HUES48 (cell line): ENCODE results near the gene PIWIL1.

Experiments
- H3K27ac ChIP-seq: one replicate; pipeline ENCODE4 v1.7.0; 2013; ENCODE audit warnings: low read depth, low read length, inconsistent platforms
- H3K27me3 ChIP-seq: 2 replicates; pipeline ENCODE4 v1.6.1; 2013; ENCODE audit warnings: mild to moderate bottlenecking, low read length; ENCODE audit not compliant: control insufficient read depth, insufficient read depth
- H3K36me3 ChIP-seq: 2 replicates; pipeline ENCODE4 v1.6.1; 2013; ENCODE audit warnings: low read length; ENCODE audit not compliant: control insufficient read depth, insufficient read depth
- H3K4me1 ChIP-seq: 2 replicates; pipeline ENCODE4 v1.6.1; 2013; ENCODE audit warnings: mild to moderate bottlenecking, low read length; ENCODE audit not compliant: control insufficient read depth, insufficient read depth
- H3K4me3 ChIP-seq: 2 replicates; pipeline ENCODE4 v1.5.1; 2013; ENCODE audit warnings: mild to moderate bottlenecking, low read depth, low read length
- H3K9ac ChIP-seq: 2 replicates; pipeline ENCODE4 v1.6.1; 2013; ENCODE audit warnings: mild to moderate bottlenecking, low read depth, low read length, moderate library complexity
- H3K9me3 ChIP-seq: 2 replicates; pipeline ENCODE4 v1.6.1; 2013; ENCODE audit warnings: low read length; ENCODE audit not compliant: control insufficient read depth, insufficient read depth

Gene PIWIL1

GRCh38 chr12:130405332-130405731 lies 67.6 kb downstream of the PIWIL1 start:
- H3K27ac ChIP-seq, result no peak overlapping the region
- no peak overlapping the region for H3K9ac ChIP-seq
- peaks cover 10% of the 10 kb centered on the region for H3K4me1 ChIP-seq
- no peaks in the 10 kb centered on the region for H3K27me3 ChIP-seq
- H3K4me3 ChIP-seq, result no peak overlapping the region
- H3K36me3 ChIP-seq, result no peaks in the 10 kb centered on the region
- no peaks in the 10 kb centered on the region for H3K9me3 ChIP-seq

- Histone ChIP-seq H3K4me3 (no peak overlapping the region), H3K4me1 (no peaks in the 10 kb centered on the region), H3K27me3 (no peaks in the 10 kb centered on the region), H3K27ac (no peak overlapping the region), H3K9ac (no peak overlapping the region), H3K36me3 (no peaks in the 10 kb centered on the region), H3K9me3 (no peaks in the 10 kb centered on the region)
These were observed 74.7 kb downstream of the PIWIL1 start for GRCh38 chr12:130412384-130412783.

- Histone ChIP-seq H3K36me3 (no peaks in the 10 kb centered on the region), H3K27ac (no peak overlapping the region)
These were observed 76.2 kb downstream of the PIWIL1 start for GRCh38 chr12:130413909-130414308.

GRCh38 chr12:130414381-130414780 lies 76.7 kb downstream of the PIWIL1 start:
- H3K4me1 ChIP-seq, result no peaks in the 10 kb centered on the region
- H3K9me3 ChIP-seq, result no peaks in the 10 kb centered on the region
- H3K27ac ChIP-seq, result no peak overlapping the region
- no peak overlapping the region for H3K9ac ChIP-seq
- no peaks in the 10 kb centered on the region for H3K36me3 ChIP-seq
- H3K4me3 ChIP-seq, result no peak overlapping the region
- no peaks in the 10 kb centered on the region for H3K27me3 ChIP-seq

More at GRCh38 chr12:130413909-130414308, 76.2 kb downstream of the PIWIL1 start:
- Histone ChIP-seq H3K4me1 (no peaks in the 10 kb centered on the region), H3K9ac (no peak overlapping the region), H3K27me3 (no peaks in the 10 kb centered on the region), H3K4me3 (no peak overlapping the region), H3K9me3 (no peaks in the 10 kb centered on the region)

GRCh38 chr12:130418251-130418650 lies 80.6 kb downstream of the PIWIL1 start:
- H3K4me1 ChIP-seq, result no peaks in the 10 kb centered on the region
- H3K4me3 ChIP-seq, result no peak overlapping the region
- H3K27me3 ChIP-seq, result no peaks in the 10 kb centered on the region; the same call in 1 of the 2 replicates
- no peaks in the 10 kb centered on the region for H3K36me3 ChIP-seq
- no peaks in the 10 kb centered on the region for H3K9me3 ChIP-seq
- no peak overlapping the region for H3K27ac ChIP-seq
- no peak overlapping the region for H3K9ac ChIP-seq

GRCh38 chr12:130419116-130419515 lies 81.4 kb downstream of the PIWIL1 start:
- Histone ChIP-seq H3K36me3 (no peaks in the 10 kb centered on the region), H3K9me3 (no peaks in the 10 kb centered on the region), H3K4me3 (no peak overlapping the region), H3K27me3 (no peaks in the 10 kb centered on the region; the same call in 1 of the 2 replicates), H3K27ac (no peak overlapping the region), H3K4me1 (no peaks in the 10 kb centered on the region), H3K9ac (no peak overlapping the region)

GRCh38 chr12:130420071-130420470 lies 82.4 kb downstream of the PIWIL1 start:
- H3K36me3 ChIP-seq, result no peaks in the 10 kb centered on the region
- no peak overlapping the region for H3K27ac ChIP-seq
- no peaks in the 10 kb centered on the region; the same call in 1 of the 2 replicates for H3K27me3 ChIP-seq
- no peak overlapping the region for H3K9ac ChIP-seq
- H3K9me3 ChIP-seq, result no peaks in the 10 kb centered on the region
- H3K4me3 ChIP-seq, result no peak overlapping the region
- no peaks in the 10 kb centered on the region for H3K4me1 ChIP-seq

GRCh38 chr12:130421896-130422295 lies 84.2 kb downstream of the PIWIL1 start:
- H3K9me3 ChIP-seq, result no peaks in the 10 kb centered on the region
- no peak overlapping the region for H3K9ac ChIP-seq
- H3K27me3 ChIP-seq, result no peaks in the 10 kb centered on the region; the same call in 1 of the 2 replicates
- no peak overlapping the region for H3K27ac ChIP-seq
- no peaks in the 10 kb centered on the region for H3K4me1 ChIP-seq
- H3K4me3 ChIP-seq, result no peak overlapping the region
- no peaks in the 10 kb centered on the region for H3K36me3 ChIP-seq
